H1 (cell line): ENCODE data around the gene NOTCH2. TPM values are rescaled to one million over a fixed set of nuclear protein-coding genes. Genes with fewer than 3 reads are reported as not detected.

Experiments
- CTCF ChIA-PET: fragments of 300-600 bp; sonication (Branson Sonifier 250); formaldehyde crosslinking; loops from one replicate; lab custom pipeline; 2021; ENCODE audit not compliant: partially characterized antibody; lab: Charles Lee
- POLR2A ChIA-PET: fragments of 300-600 bp; sonication (Branson Sonifier 250); formaldehyde crosslinking; loops from one replicate; lab custom pipeline; 2021; ENCODE audit warnings: inconsistent platforms; ENCODE audit not compliant: partially characterized antibody; lab: Charles Lee
- DNase-seq, 2 experiments: peaks; one replicate each; pipeline versions ENCODE4 v3.0.0 to v3.0.0-alpha.2; 2010 to 2022; ENCODE audit warnings: low spot score in 2 of 2, low read depth in 1 of 2, mixed read lengths in 1 of 2
- FAIRE-seq: peaks from 2 replicates; lab custom pipeline; 2011; peaks lifted over from hg19 to GRCh38; lab: Jason Lieb, UNC
- H2AFZ ChIP-seq: 2 replicates; pipeline ENCODE4 v1.8.1; 2012; ENCODE audit warnings: low read length, inconsistent platforms
- H2AK5ac ChIP-seq: 2 replicates; pipeline ENCODE4 v1.6.1; 2013; ENCODE audit warnings: low read depth, low read length
- H2BK120ac ChIP-seq: replicated peaks from 2 replicates; pipeline ENCODE3; 2013; ENCODE audit warnings: low read depth, low read length, inconsistent platforms
- H2BK12ac ChIP-seq: 2 replicates; pipeline ENCODE4 v1.6.1; 2013; ENCODE audit warnings: low read depth, low read length
- H2BK15ac ChIP-seq: 2 replicates; pipeline ENCODE4 v1.6.1; 2013; ENCODE audit warnings: low read length
- H2BK20ac ChIP-seq: 2 replicates; pipeline ENCODE4 v1.6.1; 2013; ENCODE audit warnings: low read length
- H2BK5ac ChIP-seq: 2 replicates; pipeline ENCODE4 v1.6.1; 2013; ENCODE audit warnings: low read depth, low read length
- H3K14ac ChIP-seq: 2 replicates; pipeline ENCODE4 v1.6.1; 2013; ENCODE audit warnings: inconsistent platforms; ENCODE audit not compliant: insufficient read length
- H3K18ac ChIP-seq: 2 replicates; pipeline ENCODE4 v1.6.1; 2013; ENCODE audit warnings: low read length; ENCODE audit errors: extremely low read depth
- H3K23ac ChIP-seq: 2 replicates; pipeline ENCODE4 v1.6.1; 2013; ENCODE audit warnings: inconsistent platforms; ENCODE audit not compliant: insufficient read length
- H3K23me2 ChIP-seq: 2 replicates; pipeline ENCODE4 v1.6.1; 2013; ENCODE audit warnings: low read depth, low read length
- H3K27ac ChIP-seq: 2 replicates; pipeline ENCODE4 v1.6.1; 2011; ENCODE audit warnings: low read depth, low read length, inconsistent platforms
- H3K27me3 ChIP-seq, 4 experiments: replicated peaks in 1 of 4; 1 replicate in 1 of 4; 2 replicates in 3 of 4; pipeline versions ENCODE4 v1.6.1 to v1.8.1; 2011 to 2013; ENCODE audit warnings: low read length in 3 of 4, mild to moderate bottlenecking in 3 of 4, inconsistent platforms in 2 of 4, mixed read lengths in 2 of 4, moderate library complexity in 1 of 4; ENCODE audit not compliant: control insufficient read depth in 3 of 4, insufficient read depth in 3 of 4; ENCODE audit errors: extremely low read depth in 1 of 4
- H3K36me3 ChIP-seq, 4 experiments: 2 replicates each; pipeline versions ENCODE4 v1.6.1 to v1.8.1; 2011 to 2013; ENCODE audit warnings: mild to moderate bottlenecking in 4 of 4, low read length in 3 of 4, moderate library complexity in 2 of 4, control low read depth in 1 of 4, inconsistent platforms in 1 of 4; ENCODE audit not compliant: insufficient read depth in 4 of 4, control insufficient read depth in 2 of 4
- H3K4ac ChIP-seq: replicated peaks from 2 replicates; pipeline ENCODE3; 2013; ENCODE audit warnings: low read length, low read depth, mixed read lengths, inconsistent platforms; ENCODE audit not compliant: insufficient read length
- H3K4me1 ChIP-seq, 4 experiments: replicated peaks in 1 of 4; 1 replicate in 1 of 4; 2 replicates in 3 of 4; pipeline versions ENCODE4 v1.6.1 to v1.8.1; 2011 to 2013; ENCODE audit warnings: low read length in 3 of 4, inconsistent platforms in 2 of 4, mixed read lengths in 1 of 4; ENCODE audit not compliant: insufficient read depth in 4 of 4, control insufficient read depth in 3 of 4
- H3K4me2 ChIP-seq, 2 experiments: 2 replicates each; pipeline versions ENCODE4 v1.6.1 to v1.8.1; 2011 to 2013; ENCODE audit warnings: low read depth in 2 of 2, low read length in 2 of 2, control low read depth in 1 of 2, inconsistent platforms in 1 of 2, mild to moderate bottlenecking in 1 of 2; ENCODE audit not compliant: insufficient read depth in 1 of 2
- H3K4me3 ChIP-seq, 4 experiments: fragments of 200-600, 300-600 bp in 1 of 4; sonication (generic), shearing (Covaris generic), sonication (Bioruptor Twin) in 1 of 4; 2 replicates each; pipeline versions ENCODE4 v1.5.1 to v1.8.1; 2011 to 2016; ENCODE audit warnings: low read length in 4 of 4, low read depth in 3 of 4, control low read depth in 2 of 4, inconsistent platforms in 2 of 4, mild to moderate bottlenecking in 2 of 4, mixed read lengths in 1 of 4, moderate library complexity in 1 of 4; ENCODE audit not compliant: insufficient read depth in 2 of 4; ENCODE audit errors: extremely low read depth in 1 of 4
- H3K56ac ChIP-seq: replicated peaks from 2 replicates; pipeline ENCODE3; 2013; ENCODE audit warnings: low read depth, mild to moderate bottlenecking, mixed read lengths, low read length, inconsistent platforms; ENCODE audit not compliant: insufficient read length
- H3K79me1 ChIP-seq: 2 replicates; pipeline ENCODE4 v1.6.1; 2013; ENCODE audit warnings: low read depth, low read length, control low read depth
- H3K79me2 ChIP-seq, 2 experiments: 2 replicates each; pipeline versions ENCODE4 v1.6.1 to v1.8.1; 2012 to 2013; ENCODE audit warnings: low read length in 2 of 2, mild to moderate bottlenecking in 2 of 2, inconsistent platforms in 1 of 2; ENCODE audit not compliant: insufficient read depth in 2 of 2, control insufficient read depth in 1 of 2
- H3K9ac ChIP-seq, 4 experiments: replicated peaks in 1 of 4; 1 replicate in 1 of 4; 2 replicates in 3 of 4; pipeline versions ENCODE4 v1.6.1 to v1.8.1; 2011 to 2013; ENCODE audit warnings: low read depth in 3 of 4, low read length in 3 of 4, control low read depth in 2 of 4, mild to moderate bottlenecking in 2 of 4, moderate library complexity in 2 of 4, inconsistent platforms in 1 of 4; ENCODE audit errors: extremely low read depth in 1 of 4
- H3K9me3 ChIP-seq, 2 experiments: 2 replicates each; pipeline versions ENCODE4 v1.6.1 to v1.8.1; 2012 to 2013; ENCODE audit warnings: mild to moderate bottlenecking in 2 of 2, moderate library complexity in 2 of 2, control low read depth in 1 of 2, inconsistent platforms in 1 of 2, low read depth in 1 of 2, low read length in 1 of 2, mixed read lengths in 1 of 2; ENCODE audit not compliant: insufficient read depth in 2 of 2
- H4K20me1 ChIP-seq, 2 experiments: replicated peaks in 1 of 2; 2 replicates each; pipeline versions ENCODE3 to v1.8.1; 2011 to 2013; ENCODE audit warnings: inconsistent platforms in 2 of 2, low read length in 2 of 2, mild to moderate bottlenecking in 1 of 2; ENCODE audit not compliant: insufficient read depth in 2 of 2, control insufficient read depth in 1 of 2
- H4K5ac ChIP-seq: 2 replicates; pipeline ENCODE4 v1.6.1; 2013; ENCODE audit warnings: low read length, low read depth, mixed read lengths, inconsistent platforms; ENCODE audit not compliant: insufficient read length
- H4K8ac ChIP-seq: 2 replicates; pipeline ENCODE4 v1.8.0; 2013; ENCODE audit warnings: mild to moderate bottlenecking, moderate library complexity, low read length, inconsistent platforms; ENCODE audit not compliant: insufficient read depth; ENCODE audit errors: extremely low read depth
- H4K91ac ChIP-seq: replicated peaks from 2 replicates; pipeline ENCODE3; 2013; ENCODE audit warnings: low read length, mixed read lengths, inconsistent platforms; ENCODE audit not compliant: insufficient read length
- ATF3 ChIP-seq: IDR thresholded peaks from 2 replicates; pipeline ENCODE4 v1.6.1; 2011; ENCODE audit warnings: low read depth, mild to moderate bottlenecking, low read length; ENCODE audit not compliant: insufficient read depth
- BCL11A ChIP-seq, 2 experiments: IDR thresholded peaks; one replicate each; pipeline ENCODE4 v1.6.1; 2011; ENCODE audit warnings: low read depth in 2 of 2, low read length in 2 of 2, mild to moderate bottlenecking in 2 of 2
- CTCF ChIP-seq, 3 experiments: IDR thresholded peaks; 1 replicate in 2 of 3; 2 replicates in 1 of 3; pipeline versions ENCODE4 v1.5.1 to v1.6.1; 2011; ENCODE audit warnings: low read length in 3 of 3, mild to moderate bottlenecking in 3 of 3, inconsistent platforms in 2 of 3, low read depth in 1 of 3, moderate library complexity in 1 of 3; ENCODE audit not compliant: insufficient read depth in 1 of 3; ENCODE audit errors: control extremely low read depth in 1 of 3
- HDAC6 ChIP-seq: IDR thresholded peaks from one replicate; pipeline ENCODE4 v1.7.1; 2012; ENCODE audit warnings: low read depth, mild to moderate bottlenecking, inconsistent platforms, low read length, moderate library complexity
- NANOG ChIP-seq: IDR thresholded peaks from 2 replicates; pipeline ENCODE4 v1.6.1; 2011; ENCODE audit warnings: low read length, low read depth, mild to moderate bottlenecking, inconsistent platforms; ENCODE audit not compliant: insufficient read depth, poor library complexity, severe bottlenecking
- POU5F1 ChIP-seq: IDR thresholded peaks from 2 replicates; pipeline ENCODE4 v1.6.1; 2011; ENCODE audit warnings: low read depth, mild to moderate bottlenecking, low read length, moderate library complexity
- RAD21 ChIP-seq, 2 experiments: IDR thresholded peaks in 1 of 2; conservative IDR thresholded peaks in 1 of 2; 2 replicates each; pipeline ENCODE4 v1.6.1; 2011; ENCODE audit warnings: low read depth in 2 of 2, low read length in 2 of 2, improper control_type of control experiment in 1 of 2, inconsistent platforms in 1 of 2, mild to moderate bottlenecking in 1 of 2, moderate library complexity in 1 of 2
- RNF2 ChIP-seq: fragments of 200-900, 300-1000 bp; sonication (generic); IDR thresholded peaks from 2 replicates; pipeline ENCODE4 v1.7.1; 2016; ENCODE audit warnings: borderline replicate concordance, low read depth, mild to moderate bottlenecking, antibody characterized with exemption, low read length; ENCODE audit not compliant: poor library complexity, severe bottlenecking; ENCODE audit errors: missing control alignments
- TBP ChIP-seq: IDR thresholded peaks from 2 replicates; pipeline ENCODE4 v1.6.1; 2011; ENCODE audit warnings: low read depth, low read length, improper control_type of control experiment
- YY1 ChIP-seq: IDR thresholded peaks from 2 replicates; pipeline ENCODE4 v1.6.1; 2011; ENCODE audit warnings: low read depth, mild to moderate bottlenecking, low read length
- WGBS, 2 experiments: shearing (Covaris generic) in 1 of 2; methylation state at CpG; one replicate each; pipeline versions ENCODE4 v1.1.6 to v1.1.7; 2013 to 2015; ENCODE audit warnings: low lambda C conversion rate in 2 of 2, mixed read lengths in 2 of 2, inconsistent platforms in 1 of 2, low coverage in 1 of 2, missing lambda C conversion rate in 1 of 2; ENCODE audit not compliant: insufficient replicate concordance in 2 of 2, insufficient coverage in 1 of 2, insufficient read length in 1 of 2; ENCODE audit errors: extremely low coverage in 1 of 2, missing lambda C conversion rate in 1 of 2; 5-methylcytosine and 5-hydroxymethylcytosine counted together
- polyA plus RNA-seq, 7 experiments: library from polyadenylated mRNA; depleted of rRNA in 3 of 7; stranded (reverse) in 5 of 7; unstranded in 2 of 7; fragments of >200 nt in 5 of 7; fragments of 200-250 nt in 2 of 7; gene quantifications; 1 replicate in 5 of 7; 2 replicates in 1 of 7; 4 replicates in 1 of 7; pipeline versions ENCODE4 v1.2.1 to v1.2.3, GENCODE V29; 2011 to 2013; ENCODE audit warnings: missing spikeins in 2 of 7, mixed read lengths in 2 of 7
- total RNA-seq: library from RNA; stranded (reverse); fragmentation: NEBNext Ultra II Directional; extraction: Animal tissue kit (Norgen Biotek cat#: 25700); gene quantifications from 2 replicates; pipeline ENCODE4 v1.2.1, GENCODE V29; 2021

Gene NOTCH2
- total and polyA plus RNA-seq, 2 of the 8 experiments (the other 6 are each of a cell fraction or from before 2014, with no cell fraction given): 17.7 to 63.0 TPM

GRCh38 chr1:119884711-119885110, 184.8 kb downstream of the NOTCH2 start:
- Histone ChIP-seq H3K79me1 (no peaks in the 10 kb centered on the region), H2BK5ac (no peak overlapping the region), H2AFZ (no peak overlapping the region), H3K79me2 (no peaks in the 10 kb centered on the region), H2BK20ac (no peak overlapping the region), H4K8ac (no peak overlapping the region), H3K23ac (no peak overlapping the region), H3K4me1 (no peaks in the 10 kb centered on the region), H2AK5ac (no peak overlapping the region), H3K56ac (no peak overlapping the region), H3K27me3 (no peaks in the 10 kb centered on the region), H3K9ac (no peak overlapping the region), H3K4ac (no peak overlapping the region), H4K91ac (no peak overlapping the region), H4K5ac (no peak overlapping the region), H4K20me1 (no peaks in the 10 kb centered on the region), H2BK120ac (no peak overlapping the region), H2BK12ac (no peak overlapping the region), H2BK15ac (no peak overlapping the region), H3K14ac (no peak overlapping the region), H3K36me3 (no peaks in the 10 kb centered on the region), H3K27ac (no peak overlapping the region), H3K4me2 (no peak overlapping the region), H3K18ac (no peak overlapping the region), H3K9me3 (no peaks in the 10 kb centered on the region), H3K23me2 (no peaks in the 10 kb centered on the region), H3K4me3 (no peak overlapping the region)
- CTCF ChIA-PET: interaction anchor here (1.2 to 6.8 kb wide), 3 partner anchors 12 to 273 kb away, joined by 4 to 62 read pairs (median 9); partner anchors contain the start of gene ADAM30
- POLR2A ChIA-PET: no interaction called here
- whole genome bisulfite sequencing, 2 experiments: 89% methylated on average over 2 of the region's 2 CpGs; no CpG with 5 or more reads in 1 of the 2 experiments
- FAIRE-seq (no peak), DNase-seq (no peak)
- TF ChIP-seq NANOG (no peak), BCL11A (IDR thresholded peaks at IDR 0.05; ENCODE audit: low read depth in 2 of 2, low read length in 2 of 2) (no peak), ATF3 (no peak), CTCF (IDR thresholded peaks at IDR 0.05; ENCODE audit: control extremely low read depth in 1 of 3, insufficient read depth in 1 of 3, low read depth in 1 of 3, low read length in 3 of 3) (no peak), YY1 (no peak), POU5F1 (no peak), RNF2 (no peak), HDAC6 (no peak), TBP (no peak), RAD21 (IDR thresholded peaks at IDR 0.05 in 1 of 2, conservative IDR thresholded peaks at IDR 0.05 in 1 of 2; ENCODE audit: low read depth in 2 of 2, low read length in 2 of 2) (no peak)
